ENCODE data around the gene MBD3L4. TPM values are rescaled to one million over a fixed set of nuclear protein-coding genes. Genes with fewer than 3 reads are reported as not detected.

The MBD3L4 gene
- total RNA-seq, 1 experiment from 2014 or later, result not detected

Other genes starting within 250 kb of the MBD3L4 start
- gene ADGRE1, start 152.6 kb downstream of the MBD3L4 start, total RNA-seq (2014; rRNA removed; shearing (Covaris generic)), result 0.16 TPM in 1 of 2 replicates, not detected in the other
- not detected in 2 replicates for gene MBD3L2B, start 18.7 kb downstream of the MBD3L4 start, total RNA-seq (2014; rRNA removed; shearing (Covaris generic))
- not detected in 2 replicates for gene MBD3L5, start 9.6 kb downstream of the MBD3L4 start, total RNA-seq (2014; rRNA removed; shearing (Covaris generic))
- gene MBD3L2, start 9.1 kb upstream of the MBD3L4 start, total RNA-seq (2014; rRNA removed; shearing (Covaris generic)), result not detected in 2 replicates
- gene MBD3L3, start 18.5 kb upstream of the MBD3L4 start, total RNA-seq (2014; rRNA removed; shearing (Covaris generic)), result not detected in 2 replicates
- gene ZNF557, start 29.5 kb upstream of the MBD3L4 start, total RNA-seq (2014; rRNA removed; shearing (Covaris generic)), result 5.7 and 9.4 TPM in 2 replicates